Fibroblast of lung (primary cell): ENCODE measurements around the gene FALEC. TPM values are rescaled to one million over a fixed set of nuclear protein-coding genes. Genes with fewer than 3 reads are reported as not detected.

Experiments
- DNase-seq, 2 donors: peaks; one replicate each; pipeline versions ENCODE4 v3.0.0 to v3.0.0-alpha.2; 2010; ENCODE audit warnings: low read depth in 2 of 2
- H2AFZ ChIP-seq: 2 replicates; pipeline ENCODE4 v1.5.1; 2012; ENCODE audit warnings: low read length, control low read depth, inconsistent platforms
- H3K27ac ChIP-seq: 2 replicates; pipeline ENCODE4 v1.5.1; 2011; ENCODE audit warnings: low read length, control low read depth; ENCODE audit not compliant: insufficient read depth
- H3K27me3 ChIP-seq: 2 replicates; pipeline ENCODE4 v1.5.1; 2011; ENCODE audit warnings: mild to moderate bottlenecking, low read length; ENCODE audit not compliant: control insufficient read depth, insufficient read depth
- H3K36me3 ChIP-seq: 2 replicates; pipeline ENCODE4 v1.5.1; 2011; ENCODE audit warnings: low read length; ENCODE audit not compliant: control insufficient read depth, insufficient read depth
- H3K4me1 ChIP-seq: 2 replicates; pipeline ENCODE4 v1.5.1; 2011; ENCODE audit warnings: low read length; ENCODE audit not compliant: control insufficient read depth, insufficient read depth; ENCODE audit errors: extremely low read depth
- H3K4me2 ChIP-seq: 2 replicates; pipeline ENCODE4 v1.5.1; 2011; ENCODE audit warnings: low read length, control low read depth; ENCODE audit not compliant: insufficient read depth; ENCODE audit errors: extremely low read depth
- H3K4me3 ChIP-seq, 4 experiments: fragments of 200-600 bp in 1 of 4; sonication (generic) in 1 of 4; replicated peaks in 1 of 4; 2 replicates each; pipeline ENCODE4 v1.5.1; 2011 to 2016; ENCODE audit warnings: low read length in 4 of 4, low read depth in 3 of 4, mild to moderate bottlenecking in 3 of 4, control low read depth in 2 of 4, inconsistent platforms in 1 of 4, mixed read lengths in 1 of 4; ENCODE audit not compliant: insufficient read depth in 1 of 4; ENCODE audit errors: control extremely low read depth in 1 of 4
- H3K79me2 ChIP-seq: 2 replicates; pipeline ENCODE4 v1.5.1; 2012; ENCODE audit warnings: mild to moderate bottlenecking, low read length, inconsistent platforms; ENCODE audit not compliant: control insufficient read depth, insufficient read depth
- H3K9ac ChIP-seq: 2 replicates; pipeline ENCODE4 v1.5.1; 2011; ENCODE audit warnings: mild to moderate bottlenecking, low read length, control low read depth; ENCODE audit not compliant: insufficient read depth
- H3K9me3 ChIP-seq: 2 replicates; pipeline ENCODE4 v1.5.1; 2012; ENCODE audit warnings: low read depth, low read length; ENCODE audit not compliant: control insufficient read depth, insufficient read depth
- H4K20me1 ChIP-seq: 2 replicates; pipeline ENCODE4 v1.5.1; 2011; ENCODE audit warnings: low read length; ENCODE audit not compliant: control insufficient read depth, insufficient read depth; ENCODE audit errors: extremely low read depth
- CTCF ChIP-seq, 2 donors: IDR thresholded peaks in 1 of 2; conservative IDR thresholded peaks in 1 of 2; 1 replicate in 1 of 2; 2 replicates in 1 of 2; pipeline ENCODE4 v1.5.1; 2011 to 2012; ENCODE audit warnings: low read length in 2 of 2, control low read depth in 1 of 2, inconsistent platforms in 1 of 2, low read depth in 1 of 2, mild to moderate bottlenecking in 1 of 2
- EZH2 ChIP-seq: IDR thresholded peaks from 2 replicates; pipeline ENCODE4 v1.5.1; 2012; ENCODE audit warnings: low read length, control low read depth, mild to moderate bottlenecking; ENCODE audit errors: missing control alignments
- polyA plus RNA-seq, 2 donors: library from polyadenylated mRNA; depleted of rRNA in 1 of 2; stranded (reverse) in 1 of 2; unstranded in 1 of 2; fragments of >200 nt; gene quantifications; 2 replicates each; pipeline ENCODE4 v1.2.1, GENCODE V29; 2011 to 2012; ENCODE audit warnings: missing spikeins in 1 of 2
- total RNA-seq: library from RNA; depleted of rRNA; stranded (reverse); fragments of >200 nt; gene quantifications from 2 replicates; pipeline ENCODE4 v1.2.1, GENCODE V29; 2014

FALEC gene
- total and polyA plus RNA-seq, 2 donors (not counting 1 experiment from before 2014, with no cell fraction given) = 0.83 TPM; not detected in 1

GRCh38 chr1:150560576-150561253 lies 45.2 kb downstream of the FALEC start:
- Histone ChIP-seq H3K4me3 (peak overlapping the region; percentile 56 to 69 (median 62)), H3K4me1 (peaks cover 37% of the 10 kb centered on the region), H3K4me2 (peak overlapping the region; percentile 69), H3K79me2 (peaks cover 18% of the 10 kb centered on the region), H3K9ac (peak overlapping the region; percentile 96), H2AFZ (no peak overlapping the region), H4K20me1 (no peaks in the 10 kb centered on the region), H3K9me3 (no peaks in the 10 kb centered on the region), H3K27ac (peak overlapping the region; percentile 100), H3K36me3 (peaks cover 9% of the 10 kb centered on the region), H3K27me3 (no peaks in the 10 kb centered on the region)
- DNase-seq = no peak
- TF ChIP-seq CTCF (conservative IDR thresholded peaks at IDR 0.05 in 1 of 2, IDR thresholded peaks at IDR 0.05 in 1 of 2; ENCODE audit: low read depth in 1 of 2, low read length in 2 of 2) (peak; percentile 67 to 85), EZH2 (no peak)

- TF ChIP-seq EZH2 (no peak), CTCF (conservative IDR thresholded peaks at IDR 0.05 in 1 of 2, IDR thresholded peaks at IDR 0.05 in 1 of 2; ENCODE audit: low read depth in 1 of 2, low read length in 2 of 2) (peak in 1 of 2 donors; percentile 18)
- Histone ChIP-seq H3K36me3 (peaks cover 6% of the 10 kb centered on the region), H2AFZ (no peak overlapping the region), H3K27me3 (no peaks in the 10 kb centered on the region), H3K4me2 (peak overlapping the region; percentile 97), H3K4me3 (peak overlapping the region; percentile 56 to 69 (median 62)), H4K20me1 (no peaks in the 10 kb centered on the region), H3K9ac (peak overlapping the region; percentile 96), H3K27ac (peak overlapping the region; percentile 100), H3K4me1 (peaks cover 37% of the 10 kb centered on the region), H3K79me2 (peaks cover 20% of the 10 kb centered on the region), H3K9me3 (no peaks in the 10 kb centered on the region)
- peak; percentile 99 for DNase-seq
Observed at GRCh38 chr1:150561254-150561973, 45.9 kb downstream of the FALEC start.

- Histone ChIP-seq H3K9ac (peak overlapping the region; percentile 96), H3K4me3 (peak overlapping the region; percentile 28 to 66 (median 56)), H3K4me2 (peak overlapping the region; percentile 97), H3K27ac (peak overlapping the region; percentile 100), H3K9me3 (no peaks in the 10 kb centered on the region), H3K27me3 (no peaks in the 10 kb centered on the region), H2AFZ (no peak overlapping the region), H4K20me1 (no peaks in the 10 kb centered on the region), H3K4me1 (peaks cover 41% of the 10 kb centered on the region), H3K79me2 (peaks cover 26% of the 10 kb centered on the region), H3K36me3 (peaks cover 6% of the 10 kb centered on the region)
- TF ChIP-seq CTCF (conservative IDR thresholded peaks at IDR 0.05 in 1 of 2, IDR thresholded peaks at IDR 0.05 in 1 of 2; ENCODE audit: low read depth in 1 of 2, low read length in 2 of 2) (no peak), EZH2 (no peak)
- peak; percentile 95 to 97 for DNase-seq
Observed at GRCh38 chr1:150561974-150562445, 46.5 kb downstream of the FALEC start.
